ENCODE data around the gene STK38. TPM values are rescaled to one million over a fixed set of nuclear protein-coding genes. Genes with fewer than 3 reads are reported as not detected.
A peak's percentile ranks its signal among the peaks of the same experiment; 100 is the strongest.

The STK38 gene
- total RNA-seq, 2 experiments from 2014 or later = 29.4 to 42.5 TPM

- BruUV-seq (replicated peaks) = no TSS peak
- Histone ChIP-seq H2AFZ (ENCODE audit: low read length) (no peak overlapping the region), H3K4me2 (ENCODE audit: low read length) (peak overlapping the region; percentile 85), H3K79me2 (ENCODE audit: insufficient read depth, low read depth, low read length) (peaks cover 59% of the 10 kb centered on the region), H4K20me1 (ENCODE audit: insufficient read depth, low read length) (peaks cover 53% of the 10 kb centered on the region), H3K4me1 (ENCODE audit: insufficient read depth, low read length, poor library complexity, severe bottlenecking) (peaks cover 67% of the 10 kb centered on the region), H3K27ac (ENCODE audit: low read depth, low read length, poor library complexity, severe bottlenecking) (peak overlapping the region; percentile 97), H3K9me3 (ENCODE audit: low read length) (no peaks in the 10 kb centered on the region), H3K4me3 (ENCODE audit: low read depth, low read length, poor library complexity, severe bottlenecking) (peak overlapping the region; percentile 97), H3K9me2 (ENCODE audit: insufficient read depth, low read length) (no peaks in the 10 kb centered on the region), H3K36me3 (ENCODE audit: insufficient read depth, low read length) (peaks cover 58% of the 10 kb centered on the region)
- ChIA-PET POLR2A (interaction anchor here (0.6 to 1.0 kb wide), 3 partner anchors 50 to 488 kb away, joined by 3 to 5 read pairs (median 3); no protein-coding TSS in a partner anchor), CTCF (ENCODE audit: unreplicated experiment) (interaction anchor here (0.5 kb wide), 1 partner anchor 182 kb away, joined by 7 read pairs; no protein-coding TSS in a partner anchor)
- peak; percentile 45 for DNase-seq (ENCODE audit: low spot score)
- no peak for TF ChIP-seq CTCF (conservative IDR thresholded peaks at IDR 0.05; ENCODE audit: low read length)
- TF ChIP-seq EZH2phosphoT487 (IDR thresholded peaks at IDR 0.05; ENCODE audit: borderline replicate concordance, low read depth, low read length) = no peak
- intact Hi-C loops (cut with micrococcal nuclease; ENCODE audit: unreplicated experiment) = loop anchor here (1.0 to 10.0 kb wide), 4 partner anchors 48 to 410 kb away; partner anchors contain the start of genes FGD2, KCTD20, PXT1 and STK38
Observed at GRCh38 chr6:36594816-36595643, 47.8 kb upstream of the STK38 start.

- Histone ChIP-seq H3K27ac (ENCODE audit: low read depth, low read length, poor library complexity, severe bottlenecking) (peak within 1 kb of the TSS; percentile 97), H3K4me2 (ENCODE audit: low read length) (peak within 1 kb of the TSS; percentile 98), H3K4me3 (ENCODE audit: low read depth, low read length, poor library complexity, severe bottlenecking) (peak within 1 kb of the TSS; percentile 97), H3K4me1 (ENCODE audit: insufficient read depth, low read length, poor library complexity, severe bottlenecking) (peaks cover 59% of the 10 kb centered on the region), H3K9me2 (ENCODE audit: insufficient read depth, low read length) (no peaks in the 10 kb centered on the region), H2AFZ (ENCODE audit: low read length) (peak within 1 kb of the TSS; percentile 63; the same call in 1 of the 2 replicates), H3K36me3 (ENCODE audit: insufficient read depth, low read length) (peaks cover 49% of the 10 kb centered on the region), H3K79me2 (ENCODE audit: insufficient read depth, low read depth, low read length) (peaks cover 51% of the 10 kb centered on the region), H3K9me3 (ENCODE audit: low read length) (no peaks in the 10 kb centered on the region), H4K20me1 (ENCODE audit: insufficient read depth, low read length) (peaks cover 45% of the 10 kb centered on the region)
- CTCF ChIA-PET (ENCODE audit: unreplicated experiment) = interaction anchor here (0.5 kb wide), 1 partner anchor 183 kb away, joined by 7 read pairs; no protein-coding TSS in a partner anchor
- POLR2A ChIA-PET = interaction anchor here (0.6 to 1.0 kb wide), 3 partner anchors 49 to 489 kb away, joined by 3 to 5 read pairs (median 3); no protein-coding TSS in a partner anchor
- peak; percentile 99 for DNase-seq (ENCODE audit: low spot score)
- TSS peak; percentile 75 for BruUV-seq (replicated peaks)
- no peak for TF ChIP-seq EZH2phosphoT487 (IDR thresholded peaks at IDR 0.05; ENCODE audit: borderline replicate concordance, low read depth, low read length)
- TF ChIP-seq CTCF (conservative IDR thresholded peaks at IDR 0.05; ENCODE audit: low read length) = peak; percentile 50
- intact Hi-C loops (cut with micrococcal nuclease; ENCODE audit: unreplicated experiment) = loop anchor here (1.0 to 10.0 kb wide), 4 partner anchors 47 to 411 kb away; partner anchors contain the start of genes FGD2, KCTD20, PXT1 and STK38
Observed at GRCh38 chr6:36594029-36594815, 46.9 kb upstream of the STK38 start, which contains the start of gene SRSF3. SRSF3 (plus strand) TSS chr6:36594362; CDS start chr6:36596763, 2,401 bp downstream.
